NCI-H526 treated with DMSO at 0.1 percent for 48 hours (cell line): ENCODE results near the gene SFXN4.
"Not testable (repeated sequence)": the region's sequence is repeated elsewhere in the genome, so short reads cannot be mapped to it uniquely, and the experiment has no call there.

ENCODE experiments used
- DNase-seq: peaks from one replicate; lab custom pipeline; 2025; lab: John Stamatoyannopoulos, UW

Gene SFXN4

GRCh38 chr10:119190954-119191785 is 25.7 kb upstream of the SFXN4 start:
- DNase-seq, result no peak

- DNase-seq, result no peak
Measured at GRCh38 chr10:119190353-119190752, 24.8 kb upstream of the SFXN4 start.

- DNase-seq, result no peak
Measured at GRCh38 chr10:119189811-119190282, 24.3 kb upstream of the SFXN4 start.

GRCh38 chr10:119183664-119184412 is 18.3 kb upstream of the SFXN4 start:
- no peak for DNase-seq

GRCh38 chr10:119180850-119181400 is 15.4 kb upstream of the SFXN4 start:
- not testable (repeated sequence) for DNase-seq

GRCh38 chr10:119178372-119179119 is 13.0 kb upstream of the SFXN4 start, which contains the start of gene PRDX3:
Gene PRDX3 (minus strand): TSS chr10:119178812. CDS start chr10:119178790, 22 bp downstream.
- peak; percentile 73 for DNase-seq

GRCh38 chr10:119177708-119178371 is 12.3 kb upstream of the SFXN4 start:
- no peak for DNase-seq

GRCh38 chr10:119176166-119176565 is 10.7 kb upstream of the SFXN4 start:
- no peak for DNase-seq

GRCh38 chr10:119174109-119174508 is 8.6 kb upstream of the SFXN4 start:
- no peak for DNase-seq

- DNase-seq, result no peak
Measured at GRCh38 chr10:119167041-119167440, 1.5 kb upstream of the SFXN4 start.

- DNase-seq, result no peak
Measured at GRCh38 chr10:119166564-119166963, 1.1 kb upstream of the SFXN4 start.

- no peak for DNase-seq
Measured at GRCh38 chr10:119166118-119166500, 595 bp upstream of the SFXN4 start.

GRCh38 chr10:119162452-119163092 is 2.9 kb downstream of the SFXN4 start:
- DNase-seq, result no peak

GRCh38 chr10:119161680-119162451 is 3.6 kb downstream of the SFXN4 start:
- DNase-seq, result no peak

GRCh38 chr10:119159332-119159731 is 6.2 kb downstream of the SFXN4 start:
- no peak for DNase-seq

GRCh38 chr10:119153661-119154060 is 11.9 kb downstream of the SFXN4 start:
- DNase-seq, result no peak

GRCh38 chr10:119153041-119153440 is 12.5 kb downstream of the SFXN4 start:
- no peak for DNase-seq

- DNase-seq, result not testable (repeated sequence)
Measured at GRCh38 chr10:119151601-119152000, 13.9 kb downstream of the SFXN4 start.

- no peak for DNase-seq
Measured at GRCh38 chr10:119149729-119150128, 15.8 kb downstream of the SFXN4 start.

GRCh38 chr10:119149157-119149556 is 16.4 kb downstream of the SFXN4 start:
- no peak for DNase-seq
